ENCODE results near the gene SORCS2. TPM values are rescaled to one million over a fixed set of nuclear protein-coding genes. Genes with fewer than 3 reads are reported as not detected.

SORCS2 gene
- total RNA-seq, 1 donor from 2014 or later = 10.9 TPM

GRCh38 chr4:7697343-7697742, 505.0 kb downstream of the SORCS2 start:
- Mint-ChIP-seq H3K9me3 (ENCODE audit: low read depth) (peaks cover 2% of the 10 kb centered on the region), H3K27me3 (ENCODE audit: low read depth) (peaks cover 43% of the 10 kb centered on the region), H3K4me1 (ENCODE audit: low read depth) (peaks cover 9% of the 10 kb centered on the region), H3K36me3 (ENCODE audit: low read depth) (peaks cover 2% of the 10 kb centered on the region), H3K27ac (ENCODE audit: unreplicated experiment) (no peak overlapping the region), H3K4me3 (ENCODE audit: unreplicated experiment) (no peak overlapping the region)
- no peak for DNase-seq (ENCODE audit: low spot score)
- no peak for TF ChIP-seq CTCF (IDR thresholded peaks at IDR 0.05)

GRCh38 chr4:7697821-7698220, 505.5 kb downstream of the SORCS2 start:
- Mint-ChIP-seq H3K9me3 (ENCODE audit: low read depth) (peaks cover 2% of the 10 kb centered on the region), H3K27ac (ENCODE audit: unreplicated experiment) (no peak overlapping the region), H3K4me3 (ENCODE audit: unreplicated experiment) (no peak overlapping the region), H3K4me1 (ENCODE audit: low read depth) (peaks cover 9% of the 10 kb centered on the region), H3K36me3 (ENCODE audit: low read depth) (peaks cover 2% of the 10 kb centered on the region), H3K27me3 (ENCODE audit: low read depth) (peaks cover 40% of the 10 kb centered on the region)
- DNase-seq (ENCODE audit: low spot score) = no peak
- TF ChIP-seq CTCF (IDR thresholded peaks at IDR 0.05) = no peak

GRCh38 chr4:7698584-7698983, 506.2 kb downstream of the SORCS2 start:
- peaks cover 33% of the 10 kb centered on the region for H3K27me3 Mint-ChIP-seq (ENCODE audit: low read depth)
- no peak for TF ChIP-seq CTCF (IDR thresholded peaks at IDR 0.05)
- peaks cover 2% of the 10 kb centered on the region for H3K36me3 Mint-ChIP-seq (ENCODE audit: low read depth)
- no peak overlapping the region for H3K27ac Mint-ChIP-seq (ENCODE audit: unreplicated experiment)
- peaks cover 2% of the 10 kb centered on the region for H3K9me3 Mint-ChIP-seq (ENCODE audit: low read depth)
- H3K4me3 Mint-ChIP-seq (ENCODE audit: unreplicated experiment) = no peak overlapping the region
- no peak for DNase-seq (ENCODE audit: low spot score)
- peaks cover 9% of the 10 kb centered on the region for H3K4me1 Mint-ChIP-seq (ENCODE audit: low read depth)

- Mint-ChIP-seq H3K4me1 (ENCODE audit: low read depth) (peaks cover 9% of the 10 kb centered on the region), H3K36me3 (ENCODE audit: low read depth) (peaks cover 2% of the 10 kb centered on the region), H3K9me3 (ENCODE audit: low read depth) (peaks cover 2% of the 10 kb centered on the region), H3K27me3 (ENCODE audit: low read depth) (peaks cover 31% of the 10 kb centered on the region), H3K27ac (ENCODE audit: unreplicated experiment) (no peak overlapping the region), H3K4me3 (ENCODE audit: unreplicated experiment) (no peak overlapping the region)
- DNase-seq (ENCODE audit: low spot score) = no peak
- no peak for TF ChIP-seq CTCF (IDR thresholded peaks at IDR 0.05)
These were observed 506.7 kb downstream of the SORCS2 start for GRCh38 chr4:7699031-7699430.

GRCh38 chr4:7699825-7700224, 507.5 kb downstream of the SORCS2 start:
- Mint-ChIP-seq H3K27ac (ENCODE audit: unreplicated experiment) (no peak overlapping the region), H3K36me3 (ENCODE audit: low read depth) (peaks cover 1% of the 10 kb centered on the region), H3K4me1 (ENCODE audit: low read depth) (peaks cover 9% of the 10 kb centered on the region), H3K27me3 (ENCODE audit: low read depth) (peaks cover 26% of the 10 kb centered on the region), H3K4me3 (ENCODE audit: unreplicated experiment) (no peak overlapping the region), H3K9me3 (ENCODE audit: low read depth) (peaks cover 2% of the 10 kb centered on the region)
- no peak for TF ChIP-seq CTCF (IDR thresholded peaks at IDR 0.05)
- no peak for DNase-seq (ENCODE audit: low spot score)

Data from chondrocyte (in vitro differentiated cells).